ENCODE data around the gene TRERF1.

DNA sequence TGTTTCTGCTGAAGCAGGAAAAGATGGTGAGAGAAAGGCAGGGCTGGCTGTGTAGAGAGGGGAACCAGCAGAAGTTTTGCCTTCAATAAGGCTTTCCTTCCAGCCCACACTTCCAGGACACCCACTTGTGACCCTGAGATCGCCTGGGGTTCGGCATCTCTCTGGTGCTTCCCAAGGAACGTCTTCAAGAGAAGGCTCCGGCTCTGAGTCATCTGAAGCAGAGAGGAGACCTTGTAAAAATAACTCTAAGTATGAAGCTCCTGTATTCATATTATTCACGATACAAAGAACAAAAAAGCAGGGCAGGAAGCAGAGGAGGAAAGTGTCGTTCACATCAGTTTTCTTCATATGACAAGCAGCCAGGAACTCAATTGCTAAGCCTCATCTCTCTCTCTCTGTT, 138.7 kb downstream of the TRERF1 start:
- TF ChIP-seq POLR2A (IDR thresholded peaks at IDR 0.05) = no peak
- TF ChIP-seq, protein P1, sequence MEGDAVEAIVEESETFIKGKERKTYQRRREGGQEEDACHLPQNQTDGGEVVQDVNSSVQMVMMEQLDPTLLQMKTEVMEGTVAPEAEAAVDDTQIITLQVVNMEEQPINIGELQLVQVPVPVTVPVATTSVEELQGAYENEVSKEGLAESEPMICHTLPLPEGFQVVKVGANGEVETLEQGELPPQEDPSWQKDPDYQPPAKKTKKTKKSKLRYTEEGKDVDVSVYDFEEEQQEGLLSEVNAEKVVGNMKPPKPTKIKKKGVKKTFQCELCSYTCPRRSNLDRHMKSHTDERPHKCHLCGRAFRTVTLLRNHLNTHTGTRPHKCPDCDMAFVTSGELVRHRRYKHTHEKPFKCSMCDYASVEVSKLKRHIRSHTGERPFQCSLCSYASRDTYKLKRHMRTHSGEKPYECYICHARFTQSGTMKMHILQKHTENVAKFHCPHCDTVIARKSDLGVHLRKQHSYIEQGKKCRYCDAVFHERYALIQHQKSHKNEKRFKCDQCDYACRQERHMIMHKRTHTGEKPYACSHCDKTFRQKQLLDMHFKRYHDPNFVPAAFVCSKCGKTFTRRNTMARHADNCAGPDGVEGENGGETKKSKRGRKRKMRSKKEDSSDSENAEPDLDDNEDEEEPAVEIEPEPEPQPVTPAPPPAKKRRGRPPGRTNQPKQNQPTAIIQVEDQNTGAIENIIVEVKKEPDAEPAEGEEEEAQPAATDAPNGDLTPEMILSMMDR (IDR thresholded peaks at IDR 0.05) = no peak

All from prostate gland (tissue), 2 donors.